Natural killer cell (primary cell): ENCODE data around the gene E4F1. TPM values are rescaled to one million over a fixed set of nuclear protein-coding genes. Genes with fewer than 3 reads are reported as not detected.

Experiments used
- ATAC-seq, 3 donors: fragments of 150-1000 bp in 2 of 3; fragments of 200-7000 bp in 1 of 3; cut with Tn5 transposase; 1 replicate in 1 of 3; 2 replicates in 2 of 3; pipeline ENCODE4 v1.10.0; 2021; ENCODE audit warnings: mild to moderate bottlenecking in 2 of 3, moderate library complexity in 2 of 3
- DNase-seq, 2 donors: peaks; one replicate each; pipeline versions ENCODE4 v3.0.0 to v3.0.0-alpha.2; 2013 to 2021; ENCODE audit warnings: mixed read lengths in 1 of 2
- H3K27ac ChIP-seq: one replicate; pipeline ENCODE4 v1.5.1; 2013; ENCODE audit warnings: mild to moderate bottlenecking, low read length
- H3K27me3 ChIP-seq: one replicate; pipeline ENCODE4 v1.6.1; 2013; ENCODE audit warnings: low read length; ENCODE audit not compliant: control insufficient read depth, insufficient read depth
- H3K36me3 ChIP-seq: one replicate; pipeline ENCODE4 v1.6.1; 2013; ENCODE audit warnings: low read length; ENCODE audit not compliant: control insufficient read depth, insufficient read depth
- H3K4me1 ChIP-seq: one replicate; pipeline ENCODE4 v1.6.1; 2013; ENCODE audit warnings: low read length; ENCODE audit not compliant: control insufficient read depth, insufficient read depth
- H3K4me3 ChIP-seq: one replicate; pipeline ENCODE4 v1.5.1; 2013; ENCODE audit warnings: low read length
- H3K9me3 ChIP-seq: one replicate; pipeline ENCODE4 v1.6.1; 2013; ENCODE audit warnings: low read length; ENCODE audit not compliant: control insufficient read depth, insufficient read depth
- H3K27ac Mint-ChIP-seq, 2 donors: one replicate each; pipeline ENCODE4 v1.8.0; 2022; ENCODE audit warnings: mild to moderate bottlenecking in 2 of 2, mixed read lengths in 2 of 2, moderate library complexity in 1 of 2
- H3K27me3 Mint-ChIP-seq, 2 donors: one replicate each; pipeline ENCODE4 v1.8.0; 2022; ENCODE audit warnings: low read depth in 2 of 2, mixed read lengths in 2 of 2
- H3K36me3 Mint-ChIP-seq: one replicate; pipeline ENCODE4 v1.8.0; 2022; ENCODE audit warnings: mixed read lengths
- H3K4me1 Mint-ChIP-seq, 2 donors: one replicate each; pipeline ENCODE4 v1.8.0; 2022; ENCODE audit warnings: mixed read lengths in 2 of 2
- H3K4me3 Mint-ChIP-seq: one replicate; pipeline ENCODE4 v1.8.0; 2022; ENCODE audit warnings: mild to moderate bottlenecking, moderate library complexity, mixed read lengths
- H3K9me3 Mint-ChIP-seq, 2 donors: one replicate each; pipeline ENCODE4 v1.8.0; 2022; ENCODE audit warnings: mixed read lengths in 2 of 2
- WGBS: methylation state at CpG from one replicate; pipeline ENCODE4 v1.1.7; 2013; ENCODE audit warnings: missing lambda C conversion rate; ENCODE audit not compliant: insufficient coverage; 5-methylcytosine and 5-hydroxymethylcytosine counted together
- intact Hi-C: fragments of 100-400 bp; cut with micrococcal nuclease; formaldehyde crosslinking; loops from one replicate; pipeline ENCODE4 v1.14.2; 2022
- total RNA-seq, 4 donors: library from RNA; stranded (reverse); fragments of 120-200 nt in 1 of 4; gene quantifications; one replicate each; pipeline versions ENCODE4 v1.2.3 to v1.2.4, GENCODE V29; 2013 to 2022
- TF ChIP-seq, protein P1 (sequence below): fragments of 200-600 bp; IDR thresholded peaks from one replicate; pipeline ENCODE4 v1.8.0; 2022; ENCODE audit warnings: antibody characterized with exemption

The E4F1 gene
- total RNA-seq, 3 donors from 2014 or later (not counting 1 experiment from before 2014, with no cell fraction given): 43.6 to 45.7 (median 45.7) TPM

DNA sequence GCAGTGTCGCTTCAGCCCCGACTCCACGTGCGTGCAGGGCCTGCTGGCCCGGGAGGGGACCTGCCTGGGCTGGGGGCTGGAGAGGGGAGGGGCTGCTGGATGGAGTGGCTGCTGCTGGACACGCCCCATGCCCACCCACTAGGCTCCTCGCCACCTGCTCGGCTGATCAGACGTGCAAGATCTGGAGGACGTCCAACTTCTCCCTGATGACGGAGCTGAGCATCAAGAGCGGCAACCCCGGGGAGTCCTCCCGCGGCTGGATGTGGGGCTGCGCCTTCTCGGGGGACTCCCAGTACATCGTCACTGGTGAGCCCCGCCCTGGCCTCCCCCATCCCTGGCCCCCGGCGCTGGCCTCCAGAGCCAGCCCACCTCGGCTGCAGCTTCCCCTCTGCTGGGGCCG is 15.1 kb upstream of the E4F1 start:
- DNase-seq (no peak), ATAC-seq (no peak)
- WGBS: 95% methylated on average over 23 of the region's 23 CpGs
- Histone ChIP-seq H3K4me1 (peaks cover 32% of the 10 kb centered on the region), H3K36me3 (peaks cover 31% of the 10 kb centered on the region), H3K27me3 (no peaks in the 10 kb centered on the region), H3K27ac (no peak overlapping the region), H3K9me3 (no peaks in the 10 kb centered on the region), H3K4me3 (no peak overlapping the region)
- Mint-ChIP-seq H3K36me3 (no peaks in the 10 kb centered on the region), H3K27me3 (no peaks in the 10 kb centered on the region), H3K27ac (no peak overlapping the region), H3K4me1 (peaks cover 19 to 39% of the 10 kb centered on the region in 2 donors), H3K9me3 (no peaks in the 10 kb centered on the region), H3K4me3 (no peak overlapping the region)
- intact Hi-C loops: no loop called here
- TF ChIP-seq, protein P1, sequence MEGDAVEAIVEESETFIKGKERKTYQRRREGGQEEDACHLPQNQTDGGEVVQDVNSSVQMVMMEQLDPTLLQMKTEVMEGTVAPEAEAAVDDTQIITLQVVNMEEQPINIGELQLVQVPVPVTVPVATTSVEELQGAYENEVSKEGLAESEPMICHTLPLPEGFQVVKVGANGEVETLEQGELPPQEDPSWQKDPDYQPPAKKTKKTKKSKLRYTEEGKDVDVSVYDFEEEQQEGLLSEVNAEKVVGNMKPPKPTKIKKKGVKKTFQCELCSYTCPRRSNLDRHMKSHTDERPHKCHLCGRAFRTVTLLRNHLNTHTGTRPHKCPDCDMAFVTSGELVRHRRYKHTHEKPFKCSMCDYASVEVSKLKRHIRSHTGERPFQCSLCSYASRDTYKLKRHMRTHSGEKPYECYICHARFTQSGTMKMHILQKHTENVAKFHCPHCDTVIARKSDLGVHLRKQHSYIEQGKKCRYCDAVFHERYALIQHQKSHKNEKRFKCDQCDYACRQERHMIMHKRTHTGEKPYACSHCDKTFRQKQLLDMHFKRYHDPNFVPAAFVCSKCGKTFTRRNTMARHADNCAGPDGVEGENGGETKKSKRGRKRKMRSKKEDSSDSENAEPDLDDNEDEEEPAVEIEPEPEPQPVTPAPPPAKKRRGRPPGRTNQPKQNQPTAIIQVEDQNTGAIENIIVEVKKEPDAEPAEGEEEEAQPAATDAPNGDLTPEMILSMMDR: no peak

DNA sequence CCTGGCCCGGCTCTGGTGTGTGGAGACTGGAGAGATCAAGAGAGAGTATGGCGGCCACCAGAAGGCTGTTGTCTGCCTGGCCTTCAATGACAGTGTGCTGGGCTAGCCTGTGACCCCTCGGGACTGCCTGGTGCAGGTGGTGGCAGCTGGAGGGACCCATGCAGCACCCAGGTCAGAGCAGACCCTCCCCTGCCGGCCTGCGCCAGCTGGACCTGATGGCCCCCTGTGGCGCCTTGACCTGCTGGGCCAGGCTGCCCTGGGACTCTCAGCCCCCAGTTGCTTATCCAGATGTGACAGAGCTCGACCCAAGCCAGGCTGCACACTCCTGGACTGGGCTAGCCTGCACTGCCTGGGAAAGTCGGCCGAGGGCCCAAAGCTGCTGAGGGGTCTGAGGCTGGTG is 14.6 kb upstream of the E4F1 start:
- ATAC-seq: no peak
- intact Hi-C loops: no loop called here

DNA sequence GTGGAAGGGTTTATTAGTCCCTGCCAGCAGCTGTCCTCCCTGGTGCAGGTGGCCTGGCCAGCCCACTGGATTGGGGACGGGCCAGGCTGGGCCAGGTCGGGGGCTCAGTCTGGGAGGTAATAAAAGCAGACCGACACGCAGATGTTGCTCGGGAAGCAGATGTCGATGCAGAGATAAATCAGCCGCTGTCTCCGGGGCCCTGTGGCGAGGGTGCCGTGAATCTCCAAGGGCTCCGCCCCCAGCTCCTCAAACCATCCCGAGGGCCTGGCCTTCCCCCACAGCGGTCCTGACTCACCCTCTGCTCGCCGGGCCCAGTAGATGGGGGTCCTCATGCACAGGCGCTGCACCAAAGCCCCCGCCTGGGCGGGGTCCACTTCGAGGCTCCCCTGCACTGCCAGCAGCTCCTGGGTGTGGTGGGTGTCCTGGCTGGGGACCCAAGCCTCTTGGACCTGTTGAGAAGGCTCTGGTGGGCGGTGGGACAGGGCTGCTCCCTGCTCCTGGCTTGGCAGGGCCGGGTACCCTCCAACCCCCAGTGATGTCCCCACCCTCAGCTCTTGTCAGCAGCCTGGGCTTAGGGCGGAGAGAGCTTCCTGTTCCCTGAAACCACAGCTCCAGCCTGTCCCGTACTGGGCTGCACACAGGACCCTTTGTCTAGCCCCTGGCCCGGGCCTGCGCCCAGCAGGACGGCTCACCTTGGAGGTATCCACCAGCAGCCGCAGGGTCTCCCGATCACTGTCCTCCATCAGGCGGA is 14.0 kb upstream of the E4F1 start:
- Histone ChIP-seq H3K4me3 (no peak overlapping the region), H3K27ac (no peak overlapping the region), H3K36me3 (peaks cover 31% of the 10 kb centered on the region), H3K4me1 (peaks cover 39% of the 10 kb centered on the region), H3K27me3 (no peaks in the 10 kb centered on the region), H3K9me3 (no peaks in the 10 kb centered on the region)
- 94% methylated on average over 29 of the region's 29 CpGs for WGBS
- H3K4me3 Mint-ChIP-seq: no peak overlapping the region
- no peaks in the 10 kb centered on the region for H3K9me3 Mint-ChIP-seq
- no peaks in the 10 kb centered on the region for H3K36me3 Mint-ChIP-seq
- ATAC-seq (no peak), DNase-seq (no peak)
- no peaks in the 10 kb centered on the region for H3K27me3 Mint-ChIP-seq
- intact Hi-C loops: loop anchor here (10.0 kb wide), 1 partner anchor 55 kb away; the partner anchor contains the start of gene TRAF7
- no peak overlapping the region for H3K27ac Mint-ChIP-seq
- peaks cover 17 to 35% of the 10 kb centered on the region in 2 donors for H3K4me1 Mint-ChIP-seq
- TF ChIP-seq, protein P1: no peak

More for the DNA sequence above, 14.6 kb upstream of the E4F1 start:
- Histone ChIP-seq H3K27me3 (no peaks in the 10 kb centered on the region), H3K9me3 (no peaks in the 10 kb centered on the region), H3K4me1 (peaks cover 37% of the 10 kb centered on the region), H3K4me3 (no peak overlapping the region), H3K36me3 (peaks cover 31% of the 10 kb centered on the region), H3K27ac (no peak overlapping the region)
- H3K27me3 Mint-ChIP-seq: no peaks in the 10 kb centered on the region
- no peak for DNase-seq
- H3K27ac Mint-ChIP-seq: no peak overlapping the region
- TF ChIP-seq, protein P1: no peak
- H3K9me3 Mint-ChIP-seq: no peaks in the 10 kb centered on the region
- no peaks in the 10 kb centered on the region for H3K36me3 Mint-ChIP-seq
- WGBS: 98% methylated on average over 9 of the region's 9 CpGs
- no peak overlapping the region for H3K4me3 Mint-ChIP-seq
- H3K4me1 Mint-ChIP-seq: peaks cover 19 to 39% of the 10 kb centered on the region in 2 donors

DNA sequence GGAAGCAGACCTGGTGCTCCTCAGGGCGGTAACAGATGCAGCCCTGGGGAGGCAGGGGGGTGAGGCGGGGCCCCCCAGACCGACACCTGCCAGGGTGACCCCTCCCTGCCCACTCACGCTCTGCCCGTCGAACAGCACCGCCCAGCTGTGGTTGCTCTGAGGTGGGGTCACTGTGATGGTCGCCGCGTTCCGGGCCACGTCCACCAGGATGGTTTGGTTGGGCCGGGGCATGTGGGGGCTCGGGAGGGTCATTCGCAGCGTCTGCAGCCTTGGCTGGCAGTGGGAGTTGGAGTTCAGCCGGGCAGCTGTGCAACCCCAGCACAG is 13.4 kb upstream of the E4F1 start:
- Histone ChIP-seq H3K4me1 (peaks cover 34% of the 10 kb centered on the region), H3K36me3 (peaks cover 31% of the 10 kb centered on the region), H3K27me3 (no peaks in the 10 kb centered on the region), H3K9me3 (no peaks in the 10 kb centered on the region), H3K27ac (no peak overlapping the region), H3K4me3 (no peak overlapping the region)
- 95% methylated on average over 17 of the region's 17 CpGs for WGBS
- no peaks in the 10 kb centered on the region for H3K27me3 Mint-ChIP-seq
- no peaks in the 10 kb centered on the region for H3K9me3 Mint-ChIP-seq
- no peak for DNase-seq
- no peak for ATAC-seq
- no peak overlapping the region for H3K27ac Mint-ChIP-seq
- H3K36me3 Mint-ChIP-seq: no peaks in the 10 kb centered on the region
- no peak overlapping the region for H3K4me3 Mint-ChIP-seq
- TF ChIP-seq, protein P1: no peak
- H3K4me1 Mint-ChIP-seq: peaks cover 13 to 31% of the 10 kb centered on the region in 2 donors
- intact Hi-C loops: loop anchor here (10.0 kb wide), 1 partner anchor 55 kb away; the partner anchor contains the start of gene TRAF7
